ENCODE measurements around the gene WNT7B. TPM values are rescaled to one million over a fixed set of nuclear protein-coding genes. Genes with fewer than 3 reads are reported as not detected.

Gene WNT7B
- total RNA-seq, 4 donors from 2014 or later = 0.28 to 0.48 TPM; not detected in 2

DNA sequence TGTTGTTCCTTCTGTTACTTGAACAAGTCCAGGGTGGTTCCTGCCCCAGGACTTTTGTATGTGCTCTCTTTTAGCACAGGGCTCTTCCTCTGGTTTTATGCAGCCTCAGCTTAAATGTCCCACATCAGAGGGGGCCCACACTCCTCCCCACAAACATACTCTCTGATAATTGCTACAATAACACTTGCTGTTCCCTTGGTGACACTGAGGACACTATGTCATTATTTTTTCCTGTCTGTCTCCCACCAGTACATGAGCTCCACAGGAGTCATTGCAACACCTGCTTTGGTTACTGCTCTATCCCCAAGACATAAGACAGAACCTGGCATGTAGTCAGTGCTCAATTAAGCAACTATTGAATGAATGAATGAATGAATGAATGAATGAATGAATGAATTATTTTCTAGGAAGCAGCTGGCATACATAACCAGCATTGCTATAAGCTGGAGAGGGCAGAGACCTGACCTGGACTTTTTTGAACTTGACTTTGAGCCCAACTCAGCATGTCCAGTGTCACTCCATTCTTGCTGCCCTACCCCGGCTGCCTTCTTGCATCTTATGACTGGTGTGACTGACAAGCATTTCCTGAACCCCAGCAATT lies 7.5 kb upstream of the WNT7B start:
- TF ChIP-seq, protein P1, sequence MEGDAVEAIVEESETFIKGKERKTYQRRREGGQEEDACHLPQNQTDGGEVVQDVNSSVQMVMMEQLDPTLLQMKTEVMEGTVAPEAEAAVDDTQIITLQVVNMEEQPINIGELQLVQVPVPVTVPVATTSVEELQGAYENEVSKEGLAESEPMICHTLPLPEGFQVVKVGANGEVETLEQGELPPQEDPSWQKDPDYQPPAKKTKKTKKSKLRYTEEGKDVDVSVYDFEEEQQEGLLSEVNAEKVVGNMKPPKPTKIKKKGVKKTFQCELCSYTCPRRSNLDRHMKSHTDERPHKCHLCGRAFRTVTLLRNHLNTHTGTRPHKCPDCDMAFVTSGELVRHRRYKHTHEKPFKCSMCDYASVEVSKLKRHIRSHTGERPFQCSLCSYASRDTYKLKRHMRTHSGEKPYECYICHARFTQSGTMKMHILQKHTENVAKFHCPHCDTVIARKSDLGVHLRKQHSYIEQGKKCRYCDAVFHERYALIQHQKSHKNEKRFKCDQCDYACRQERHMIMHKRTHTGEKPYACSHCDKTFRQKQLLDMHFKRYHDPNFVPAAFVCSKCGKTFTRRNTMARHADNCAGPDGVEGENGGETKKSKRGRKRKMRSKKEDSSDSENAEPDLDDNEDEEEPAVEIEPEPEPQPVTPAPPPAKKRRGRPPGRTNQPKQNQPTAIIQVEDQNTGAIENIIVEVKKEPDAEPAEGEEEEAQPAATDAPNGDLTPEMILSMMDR (IDR thresholded peaks at IDR 0.05) = no peak

DNA sequence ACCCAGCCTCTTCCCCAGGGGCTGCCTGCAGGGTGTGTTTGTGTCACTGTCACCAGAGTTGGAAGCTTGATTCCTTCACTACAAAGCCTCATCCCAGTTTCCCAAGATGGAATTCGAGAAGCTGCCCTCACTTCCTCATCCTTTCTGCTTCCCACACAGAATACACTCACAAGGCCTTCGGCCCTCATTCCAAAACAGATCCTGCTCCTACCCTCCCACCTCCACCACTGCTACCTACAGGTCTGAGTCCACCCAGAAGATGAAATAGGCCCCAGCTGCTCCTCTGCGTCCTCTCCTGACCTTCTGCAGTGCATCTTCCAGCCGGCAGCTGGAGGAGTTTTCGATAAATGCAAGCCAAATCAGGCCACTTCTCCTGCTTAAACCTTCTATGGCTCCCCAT lies 6.8 kb upstream of the WNT7B start:
- ATAC-seq (ENCODE audit: low FRiP score) (no peak), DNase-seq (ENCODE audit: low spot score) (no peak)
- TF ChIP-seq, protein P1 (IDR thresholded peaks at IDR 0.05) = no peak

More for the DNA sequence above, 7.5 kb upstream of the WNT7B start:
- DNase-seq (ENCODE audit: low spot score) (no peak), ATAC-seq (ENCODE audit: low FRiP score) (no peak)

DNA sequence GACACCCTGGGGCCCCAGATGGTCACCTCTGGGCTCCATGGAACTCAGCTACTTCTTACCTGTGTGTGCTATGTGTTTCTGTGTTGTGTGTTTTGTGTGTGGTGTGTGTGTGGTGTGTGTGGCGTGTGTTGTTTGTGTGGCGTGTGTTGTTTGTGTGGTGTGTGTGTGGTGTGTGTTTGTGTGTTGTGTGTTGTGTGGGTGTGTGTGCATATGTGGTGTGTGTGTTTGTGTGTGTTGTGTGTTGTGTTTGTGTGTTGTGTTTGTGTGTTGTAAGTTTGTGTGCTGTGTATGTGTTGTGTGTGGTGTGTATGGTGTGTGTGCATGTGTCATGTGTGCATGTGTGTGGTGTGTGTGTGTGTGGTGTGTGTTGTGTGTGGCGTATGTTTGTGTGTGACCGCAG lies 3.8 kb upstream of the WNT7B start:
- DNase-seq (ENCODE audit: low spot score) (no peak), ATAC-seq (ENCODE audit: low FRiP score) (no peak)
- TF ChIP-seq, protein P1 (IDR thresholded peaks at IDR 0.05) = no peak

DNA sequence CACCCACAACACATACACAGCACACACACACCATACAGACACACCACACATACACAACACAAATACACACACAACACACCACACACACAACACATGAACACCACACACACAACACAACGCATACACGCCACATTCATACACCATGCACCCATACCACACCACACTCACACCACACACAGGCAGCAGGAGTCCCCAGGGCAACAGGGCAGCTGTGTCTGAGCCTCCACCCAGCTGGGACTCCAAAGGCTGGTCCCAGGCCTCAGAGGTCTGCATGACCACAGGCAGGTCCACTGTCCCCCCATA lies 3.3 kb upstream of the WNT7B start:
- TF ChIP-seq, protein P1 (IDR thresholded peaks at IDR 0.05) = no peak
- ATAC-seq (ENCODE audit: low FRiP score) = no peak
- no peak for DNase-seq (ENCODE audit: low spot score)

DNA sequence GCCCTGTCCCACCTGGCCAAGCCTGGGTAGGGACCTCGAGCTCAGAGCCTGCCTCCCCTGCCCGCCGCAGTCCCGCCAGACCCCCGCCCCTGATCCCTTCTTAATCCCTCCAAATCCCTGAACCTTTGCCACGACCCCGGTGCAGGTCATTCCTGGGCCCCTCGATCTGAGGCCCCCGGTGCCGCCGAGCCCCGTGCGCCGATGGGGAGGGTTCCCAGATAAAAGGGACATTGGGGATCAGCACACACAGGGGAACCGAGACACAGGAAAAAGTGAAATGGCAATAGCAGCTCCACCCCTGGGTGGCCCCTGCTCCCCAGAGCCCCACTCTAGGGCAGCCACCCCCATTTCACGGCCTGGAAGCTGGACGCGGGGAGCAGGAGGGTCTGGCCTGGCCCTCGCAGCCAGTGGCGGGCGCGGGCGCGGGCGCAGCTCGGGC lies 1.3 kb upstream of the WNT7B start:
- TF ChIP-seq, protein P1 (IDR thresholded peaks at IDR 0.05) = no peak
- ATAC-seq (ENCODE audit: low FRiP score) (no peak), DNase-seq (ENCODE audit: low spot score) (no peak)

DNA sequence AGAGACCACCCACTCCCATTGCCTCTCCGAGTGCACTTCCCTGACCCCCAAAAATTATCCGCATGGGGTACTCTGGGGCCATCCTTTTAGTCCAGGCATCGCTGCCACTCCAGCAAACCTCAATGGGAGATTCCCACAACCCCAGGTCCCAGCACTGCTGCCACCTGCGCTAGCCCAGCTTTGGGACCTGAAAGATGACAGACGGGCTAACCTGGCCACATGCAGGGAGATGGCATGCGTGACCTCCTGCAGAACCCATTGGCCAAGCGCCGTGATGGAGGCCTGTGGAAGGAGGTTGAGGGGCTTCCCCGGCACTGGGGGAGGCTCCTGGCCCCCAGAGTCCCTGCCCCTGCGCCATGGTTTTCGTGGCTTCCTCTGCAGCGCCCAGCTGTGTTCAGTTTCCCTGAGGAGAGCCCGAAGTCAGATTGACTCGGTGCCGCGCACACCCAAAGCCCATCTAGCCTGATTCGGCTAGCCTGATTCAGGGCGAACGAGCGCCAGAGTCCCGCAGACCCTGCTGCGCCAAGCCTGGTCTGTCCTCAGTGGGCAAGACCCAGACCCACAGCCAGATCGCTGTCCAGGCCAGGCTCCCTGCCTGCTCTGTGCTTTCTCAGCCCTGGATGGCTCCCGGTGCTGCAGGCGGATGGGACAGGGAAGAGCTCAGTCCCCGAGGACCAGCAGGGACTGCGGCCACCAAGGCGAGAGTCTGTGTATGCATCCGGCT lies 751 bp upstream of the WNT7B start:
- TF ChIP-seq, protein P1 (IDR thresholded peaks at IDR 0.05) = no peak
- DNase-seq (ENCODE audit: low spot score) = no peak
- no peak for ATAC-seq (ENCODE audit: low FRiP score)

All from omental fat pad (tissue), 4 donors.